ENCODE measurements around the gene PARD3B. TPM values are rescaled to one million over a fixed set of nuclear protein-coding genes. Genes with fewer than 3 reads are reported as not detected.

PARD3B gene
- total RNA-seq, 1 donor from 2014 or later, result 6.5 TPM

DNA sequence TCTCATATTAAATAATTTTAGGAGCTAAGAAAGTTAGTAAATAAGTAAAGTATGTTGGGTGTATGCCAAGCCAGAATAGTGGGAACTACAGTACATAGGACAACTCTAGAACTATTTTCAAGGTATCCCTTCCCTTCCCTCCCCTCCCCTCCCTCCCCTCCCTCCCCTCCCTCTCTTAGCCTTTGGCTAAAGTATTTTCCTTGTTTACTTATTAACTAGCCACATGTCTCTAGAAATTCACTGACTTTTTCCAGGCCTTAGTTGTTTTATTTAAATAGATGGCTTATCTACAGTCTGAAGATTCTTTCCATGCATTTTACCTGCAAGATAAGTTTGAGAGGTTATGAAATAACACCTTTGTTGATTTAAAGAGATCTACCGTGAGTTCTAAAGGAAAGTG, 402.1 kb downstream of the PARD3B start:
- TF ChIP-seq, protein P1, sequence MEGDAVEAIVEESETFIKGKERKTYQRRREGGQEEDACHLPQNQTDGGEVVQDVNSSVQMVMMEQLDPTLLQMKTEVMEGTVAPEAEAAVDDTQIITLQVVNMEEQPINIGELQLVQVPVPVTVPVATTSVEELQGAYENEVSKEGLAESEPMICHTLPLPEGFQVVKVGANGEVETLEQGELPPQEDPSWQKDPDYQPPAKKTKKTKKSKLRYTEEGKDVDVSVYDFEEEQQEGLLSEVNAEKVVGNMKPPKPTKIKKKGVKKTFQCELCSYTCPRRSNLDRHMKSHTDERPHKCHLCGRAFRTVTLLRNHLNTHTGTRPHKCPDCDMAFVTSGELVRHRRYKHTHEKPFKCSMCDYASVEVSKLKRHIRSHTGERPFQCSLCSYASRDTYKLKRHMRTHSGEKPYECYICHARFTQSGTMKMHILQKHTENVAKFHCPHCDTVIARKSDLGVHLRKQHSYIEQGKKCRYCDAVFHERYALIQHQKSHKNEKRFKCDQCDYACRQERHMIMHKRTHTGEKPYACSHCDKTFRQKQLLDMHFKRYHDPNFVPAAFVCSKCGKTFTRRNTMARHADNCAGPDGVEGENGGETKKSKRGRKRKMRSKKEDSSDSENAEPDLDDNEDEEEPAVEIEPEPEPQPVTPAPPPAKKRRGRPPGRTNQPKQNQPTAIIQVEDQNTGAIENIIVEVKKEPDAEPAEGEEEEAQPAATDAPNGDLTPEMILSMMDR (IDR thresholded peaks at IDR 0.05; ENCODE audit: insufficient read depth, low read length, poor library complexity, severe bottlenecking), result no peak
- no peak for DNase-seq (ENCODE audit: low read depth)

DNA sequence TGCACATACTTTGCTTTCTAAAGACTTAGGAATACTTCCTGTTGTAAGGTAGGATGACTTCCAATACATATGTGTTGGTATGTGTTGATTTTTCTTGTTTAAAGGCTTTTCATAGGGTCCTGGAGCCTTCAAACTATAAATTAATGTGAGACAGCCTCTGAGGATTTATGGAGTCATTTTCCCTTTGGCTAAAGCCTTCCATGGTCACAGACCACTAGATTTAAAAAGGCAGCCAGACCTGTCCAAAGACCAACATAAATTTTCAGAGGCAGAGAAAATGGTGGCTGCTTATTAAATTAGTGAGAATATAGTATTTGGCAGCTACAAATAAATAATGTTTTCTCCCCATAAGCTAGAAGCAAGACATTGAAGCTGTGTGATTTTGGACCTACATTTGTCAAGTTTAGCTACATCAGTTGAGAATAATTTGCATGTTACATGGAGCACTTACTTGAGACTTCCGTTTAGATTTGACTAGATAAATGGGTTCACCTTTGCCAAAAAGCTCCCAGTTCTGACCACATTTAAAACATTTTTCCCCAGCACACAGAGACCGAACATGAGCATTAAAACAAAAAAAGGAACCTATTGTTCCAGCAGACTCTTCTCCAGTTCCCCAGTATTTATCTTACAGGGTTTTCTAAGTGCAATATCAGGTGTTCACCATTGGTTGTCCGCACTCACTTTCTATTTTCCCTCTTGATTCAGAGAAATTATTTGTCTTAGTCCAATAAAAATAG, 402.9 kb downstream of the PARD3B start:
- DNase-seq (ENCODE audit: low read depth), result no peak
- TF ChIP-seq, protein P1 (IDR thresholded peaks at IDR 0.05; ENCODE audit: insufficient read depth, low read length, poor library complexity, severe bottlenecking), result no peak
- no peaks in the 10 kb centered on the region for H3K36me3 ChIP-seq (ENCODE audit: control insufficient read depth, insufficient read depth, low read length)
- no peaks in the 10 kb centered on the region for H3K27me3 ChIP-seq (ENCODE audit: control insufficient read depth, insufficient read depth, low read length)
- H3K4me3 ChIP-seq (ENCODE audit: low read depth, low read length), result no peak overlapping the region

More for the DNA sequence above, 402.1 kb downstream of the PARD3B start:
- H3K27me3 ChIP-seq (ENCODE audit: control insufficient read depth, insufficient read depth, low read length), result no peaks in the 10 kb centered on the region
- no peak overlapping the region for H3K4me3 ChIP-seq (ENCODE audit: low read depth, low read length)
- no peaks in the 10 kb centered on the region for H3K36me3 ChIP-seq (ENCODE audit: control insufficient read depth, insufficient read depth, low read length)

- no peaks in the 10 kb centered on the region for H3K27me3 ChIP-seq (ENCODE audit: control insufficient read depth, insufficient read depth, low read length)
Observed at GRCh38 chr2:204948822-204949221, 403.5 kb downstream of the PARD3B start.

GRCh38 chr2:204950695-204951346, 405.5 kb downstream of the PARD3B start:
- Histone ChIP-seq H3K27me3 (ENCODE audit: control insufficient read depth, insufficient read depth, low read length) (no peaks in the 10 kb centered on the region), H3K36me3 (ENCODE audit: control insufficient read depth, insufficient read depth, low read length) (no peaks in the 10 kb centered on the region), H3K4me3 (ENCODE audit: low read depth, low read length) (no peak overlapping the region)
- TF ChIP-seq, protein P1 (IDR thresholded peaks at IDR 0.05; ENCODE audit: insufficient read depth, low read length, poor library complexity, severe bottlenecking), result no peak
- DNase-seq (ENCODE audit: low read depth), result peak; percentile 9

More at GRCh38 chr2:204948822-204949221, 403.5 kb downstream of the PARD3B start:
- TF ChIP-seq, protein P1 (IDR thresholded peaks at IDR 0.05; ENCODE audit: insufficient read depth, low read length, poor library complexity, severe bottlenecking), result no peak
- Histone ChIP-seq H3K36me3 (ENCODE audit: control insufficient read depth, insufficient read depth, low read length) (no peaks in the 10 kb centered on the region), H3K4me3 (ENCODE audit: low read depth, low read length) (no peak overlapping the region)
- no peak for DNase-seq (ENCODE audit: low read depth)

DNA sequence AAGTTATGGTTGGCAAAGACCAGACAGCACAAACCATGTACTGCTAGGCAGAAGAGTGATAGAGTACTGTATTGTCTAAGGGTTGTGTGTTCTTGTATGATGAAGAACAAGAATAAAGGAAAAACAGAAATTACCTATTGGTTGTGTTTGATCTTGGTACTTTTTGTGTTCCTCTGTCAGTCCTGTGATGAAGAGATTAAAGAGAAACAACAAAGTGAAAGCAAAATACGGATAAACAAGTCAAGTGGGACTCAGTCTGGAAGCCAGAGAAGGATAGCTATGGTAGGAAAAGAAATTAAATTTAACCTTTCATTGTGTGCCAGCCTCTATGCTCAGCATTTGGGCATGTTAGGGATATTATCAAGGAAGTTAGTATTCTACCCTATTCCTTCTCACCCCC, 413.1 kb downstream of the PARD3B start:
- Histone ChIP-seq H3K4me3 (ENCODE audit: low read depth, low read length) (no peak overlapping the region), H3K27me3 (ENCODE audit: control insufficient read depth, insufficient read depth, low read length) (no peaks in the 10 kb centered on the region), H3K36me3 (ENCODE audit: control insufficient read depth, insufficient read depth, low read length) (no peaks in the 10 kb centered on the region)
- DNase-seq (ENCODE audit: low read depth), result no peak
- TF ChIP-seq, protein P1 (IDR thresholded peaks at IDR 0.05; ENCODE audit: insufficient read depth, low read length, poor library complexity, severe bottlenecking), result no peak

All from kidney epithelial cell (primary cell).